GM10248 (cell line): Measurements from ENCODE around the gene LRP5.
A peak's percentile ranks its signal among the peaks of the same experiment; 100 is the strongest.
"Not testable (repeated sequence)": the region's sequence is repeated elsewhere in the genome, so short reads cannot be mapped to it uniquely, and the experiment has no call there.

Source experiments
- CTCF ChIA-PET: fragments of 300-600 bp; sonication (Branson Sonifier 250); formaldehyde crosslinking; extraction: SDS; loops from one replicate; lab custom pipeline; 2021; ENCODE audit warnings: antibody characterized with exemption; lab: Yijun Ruan, JAX
- POLR2A ChIA-PET: fragments of 350-650 bp; sonication (Branson Sonifier 250); formaldehyde crosslinking; extraction: SDS; loops from one replicate; lab custom pipeline; 2020; ENCODE audit warnings: antibody characterized with exemption; lab: Yijun Ruan, JAX
- DNase-seq: peaks from one replicate; pipeline ENCODE4 v3.0.0; 2012; ENCODE audit errors: extremely low spot score
- TF ChIP-seq, protein P1 (sequence below): IDR thresholded peaks from 2 replicates; pipeline ENCODE4 v1.5.1; 2012; ENCODE audit warnings: mild to moderate bottlenecking, low read depth; ENCODE audit errors: extremely low read depth, missing control alignments, control extremely low read depth

The LRP5 gene

DNA sequence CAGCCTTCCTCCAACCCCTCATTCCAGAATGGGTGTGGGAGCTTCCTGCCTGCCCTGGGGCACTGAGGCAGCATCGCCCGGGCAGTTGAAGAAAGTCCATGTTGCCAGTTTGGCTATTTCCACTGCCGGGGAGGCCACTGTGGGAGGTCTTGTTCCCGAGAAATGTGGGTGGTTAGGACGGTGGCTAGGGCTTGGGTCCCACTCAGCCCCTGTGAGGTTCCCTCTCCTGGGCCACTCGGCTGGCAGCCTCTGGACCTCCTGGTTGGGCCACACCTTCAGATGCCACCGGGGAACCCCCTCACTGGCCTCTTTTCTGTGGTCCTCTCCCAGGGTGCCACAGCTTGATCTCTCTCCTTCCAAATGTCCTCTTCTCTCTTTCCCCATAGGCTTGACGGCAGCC, 143.1 kb downstream of the LRP5 start:
- ChIA-PET POLR2A (no interaction called here), CTCF (interaction anchor here (0.9 kb wide), 1 partner anchor 15 kb away, joined by 3 read pairs; no protein-coding TSS in a partner anchor)
- no peak for DNase-seq
- TF ChIP-seq, protein P1, sequence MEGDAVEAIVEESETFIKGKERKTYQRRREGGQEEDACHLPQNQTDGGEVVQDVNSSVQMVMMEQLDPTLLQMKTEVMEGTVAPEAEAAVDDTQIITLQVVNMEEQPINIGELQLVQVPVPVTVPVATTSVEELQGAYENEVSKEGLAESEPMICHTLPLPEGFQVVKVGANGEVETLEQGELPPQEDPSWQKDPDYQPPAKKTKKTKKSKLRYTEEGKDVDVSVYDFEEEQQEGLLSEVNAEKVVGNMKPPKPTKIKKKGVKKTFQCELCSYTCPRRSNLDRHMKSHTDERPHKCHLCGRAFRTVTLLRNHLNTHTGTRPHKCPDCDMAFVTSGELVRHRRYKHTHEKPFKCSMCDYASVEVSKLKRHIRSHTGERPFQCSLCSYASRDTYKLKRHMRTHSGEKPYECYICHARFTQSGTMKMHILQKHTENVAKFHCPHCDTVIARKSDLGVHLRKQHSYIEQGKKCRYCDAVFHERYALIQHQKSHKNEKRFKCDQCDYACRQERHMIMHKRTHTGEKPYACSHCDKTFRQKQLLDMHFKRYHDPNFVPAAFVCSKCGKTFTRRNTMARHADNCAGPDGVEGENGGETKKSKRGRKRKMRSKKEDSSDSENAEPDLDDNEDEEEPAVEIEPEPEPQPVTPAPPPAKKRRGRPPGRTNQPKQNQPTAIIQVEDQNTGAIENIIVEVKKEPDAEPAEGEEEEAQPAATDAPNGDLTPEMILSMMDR: no peak

DNA sequence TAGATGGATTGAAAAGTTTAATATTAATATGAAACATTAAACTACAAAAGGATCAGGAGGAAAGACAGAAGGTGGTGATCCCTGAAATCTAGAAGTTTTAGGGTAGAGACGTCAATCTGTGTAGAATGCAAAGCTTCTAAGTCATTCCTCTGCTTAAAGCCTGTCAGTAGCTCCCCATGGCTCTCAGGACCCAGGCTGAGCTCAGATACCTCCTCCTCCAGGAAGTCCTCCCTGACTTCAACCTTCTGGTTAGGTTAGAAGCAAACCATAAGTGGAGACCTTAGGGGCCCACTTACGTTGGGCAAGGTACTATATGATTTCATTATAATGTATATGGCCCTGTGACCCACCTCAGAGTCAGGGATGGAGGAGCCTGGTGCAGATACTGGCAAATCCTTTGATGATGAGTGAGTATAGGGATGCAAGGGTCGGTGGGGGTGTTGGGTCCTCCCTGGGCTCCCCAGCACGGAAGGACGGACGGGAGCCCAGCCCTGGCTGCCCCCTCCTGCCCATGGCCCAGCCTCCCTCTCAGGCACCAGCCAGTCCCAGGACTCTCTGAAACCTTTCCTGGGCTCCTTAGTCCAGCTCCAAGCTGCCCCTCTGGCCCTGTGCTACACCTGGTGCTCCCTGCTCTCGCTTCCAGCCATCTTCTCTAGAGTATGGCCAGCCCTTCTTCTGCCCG, 145.0 kb downstream of the LRP5 start:
- ChIA-PET POLR2A (no interaction called here), CTCF (interaction anchor here (1.7 kb wide), 1 partner anchor 9 kb away, joined by 8 read pairs; no protein-coding TSS in a partner anchor)
- no peak for DNase-seq
- TF ChIP-seq, protein P1: no peak

DNA sequence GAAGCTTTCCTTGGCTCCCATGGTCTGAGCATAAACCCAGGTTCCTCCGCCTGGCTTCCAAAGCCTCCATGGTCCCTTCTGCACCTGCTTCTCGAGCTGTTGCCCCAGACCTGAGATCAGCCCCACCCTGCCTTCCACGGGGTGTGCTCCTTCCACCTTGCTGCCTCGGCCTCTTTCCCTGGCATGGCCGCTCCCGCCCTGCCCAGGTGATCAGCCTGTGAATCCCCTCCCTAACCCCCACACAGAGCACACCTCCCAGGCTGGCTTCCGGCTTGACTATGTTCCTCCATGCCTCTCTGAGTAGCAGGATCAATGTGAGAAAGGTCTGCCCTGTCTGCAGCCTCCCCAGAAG, 145.5 kb downstream of the LRP5 start:
- TF ChIP-seq, protein P1: no peak
- DNase-seq: peak; percentile 5
- ChIA-PET CTCF (no interaction called here), POLR2A (no interaction called here)

DNA sequence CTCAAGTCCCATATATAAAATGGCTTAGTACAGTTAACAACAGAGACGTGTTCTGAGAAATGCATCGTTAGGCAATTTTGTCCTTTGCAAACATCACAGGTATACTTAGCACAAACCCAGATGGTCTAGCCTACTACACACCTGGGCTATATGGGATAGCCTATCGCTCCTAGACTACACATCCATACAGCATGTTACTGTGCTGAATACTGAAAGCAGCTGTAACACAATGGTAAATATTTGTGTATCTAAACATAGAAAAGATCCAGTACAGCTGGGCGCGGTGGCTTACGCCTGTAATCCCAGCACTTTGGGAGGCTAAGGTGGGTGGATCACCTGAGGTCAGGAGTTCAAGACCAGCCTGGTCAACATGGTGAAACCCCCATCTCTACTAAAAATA, 145.9 kb downstream of the LRP5 start:
- POLR2A ChIA-PET, DNase-seq, CTCF ChIA-PET: not testable (repeated sequence)

DNA sequence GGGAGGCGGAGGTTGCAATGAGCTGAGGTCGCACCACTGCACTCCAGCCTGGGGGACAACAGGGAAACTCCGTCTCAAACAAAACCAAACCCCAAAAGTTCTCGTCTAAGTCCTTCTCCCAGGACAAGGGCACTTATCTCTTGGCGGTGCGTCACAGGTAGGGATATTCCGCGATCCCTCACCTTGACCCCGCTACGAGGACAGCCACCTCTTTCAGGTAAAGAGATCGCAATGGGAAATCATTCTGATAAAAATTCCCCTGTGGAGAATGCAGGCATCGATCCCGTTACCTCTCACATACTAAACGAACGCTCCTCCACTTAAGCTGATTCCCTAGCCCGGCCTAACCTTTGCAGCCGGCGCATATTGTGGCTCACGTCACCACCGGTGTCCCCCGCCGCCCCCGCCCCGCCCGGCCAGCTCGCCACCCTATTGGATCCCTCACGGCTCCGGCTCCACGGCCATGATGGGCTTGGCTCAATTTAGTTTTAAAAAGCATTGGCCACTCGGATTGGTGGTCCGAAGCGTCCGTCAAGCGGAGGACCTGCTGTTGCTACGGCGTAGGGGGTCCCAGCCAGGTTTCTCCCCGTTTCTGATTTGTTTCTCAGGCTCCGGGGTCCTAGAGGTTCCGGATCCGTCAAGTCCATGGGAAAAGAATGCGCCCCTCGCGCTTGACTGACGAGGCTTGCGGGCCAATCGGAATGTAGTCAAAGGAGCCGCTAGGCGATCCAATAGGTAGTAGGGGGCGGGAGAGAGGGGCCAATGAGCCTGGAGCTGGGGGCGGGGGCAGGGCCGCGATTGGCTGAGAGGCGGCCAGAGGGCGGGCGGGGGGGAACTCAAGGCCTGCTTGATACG, 147.7 kb downstream of the LRP5 start:
- TF ChIP-seq, protein P1: no peak
- DNase-seq: peak; percentile 98
- ChIA-PET POLR2A (interaction anchor here (0.9 kb wide), 1 partner anchor 696 kb away, joined by 3 read pairs; the partner anchor contains the start of gene SMIM38), CTCF (interaction anchor here (1.1 kb wide), 1 partner anchor 249 kb away, joined by 3 read pairs; no protein-coding TSS in a partner anchor)

DNA sequence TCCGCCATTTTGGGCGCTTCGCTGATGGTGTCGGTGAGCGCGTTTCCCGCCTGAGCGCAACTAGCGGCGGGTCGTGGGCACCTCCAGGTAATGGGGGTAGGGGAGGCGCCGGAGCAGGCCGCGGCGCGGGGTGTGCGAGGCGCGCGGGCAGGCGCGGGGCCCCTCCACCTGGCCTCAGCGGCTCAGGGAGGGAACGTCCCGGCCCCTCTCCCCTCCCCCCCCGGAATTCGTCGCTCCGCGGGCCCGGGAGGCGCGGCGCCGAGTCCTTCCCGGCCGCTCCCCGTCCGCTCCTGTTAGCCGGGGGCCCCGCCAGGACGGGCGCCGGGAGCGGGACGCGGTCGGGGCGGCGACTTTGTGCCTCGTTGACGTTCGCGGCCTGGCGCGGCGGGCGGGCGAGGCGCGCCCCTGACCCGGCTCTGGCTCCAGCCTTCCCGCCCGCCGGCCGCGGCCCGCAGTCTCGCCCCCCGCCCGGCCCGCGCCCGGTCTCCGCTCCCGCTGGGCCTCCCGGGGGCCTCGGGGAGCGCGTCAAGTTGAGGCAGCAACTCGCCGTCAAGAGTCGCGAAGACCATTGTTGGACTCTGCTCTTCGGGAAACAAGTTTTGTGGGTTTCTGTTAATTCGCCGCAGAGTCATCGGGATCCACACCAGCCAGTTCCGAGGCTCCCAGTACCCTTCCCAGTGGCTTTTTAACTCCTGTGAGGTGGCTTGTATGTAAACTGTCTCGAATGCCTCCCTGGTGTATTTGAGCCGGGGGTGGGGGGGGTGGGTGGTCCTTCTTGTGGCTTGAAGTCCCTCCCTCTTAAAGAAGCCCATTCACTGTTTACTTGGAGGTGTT, 148.6 kb downstream of the LRP5 start, which contains the start of gene PPP6R3:
TSS of gene PPP6R3 (plus strand) at position 12 of the 834 bp plus-strand sequence. CDS start 76,913 bp downstream, outside the sequence.
- ChIA-PET POLR2A (interaction anchor here (0.9 kb wide), 1 partner anchor 695 kb away, joined by 3 read pairs; the partner anchor contains the start of gene SMIM38), CTCF (interaction anchor here (1.1 kb wide), 1 partner anchor 250 kb away, joined by 3 read pairs; no protein-coding TSS in a partner anchor)
- TF ChIP-seq, protein P1: no peak
- peak; percentile 41 for DNase-seq
